ENCODE measurements around the gene KRTAP12-3. TPM values are rescaled to one million over a fixed set of nuclear protein-coding genes. Genes with fewer than 3 reads are reported as not detected.
A peak's percentile ranks its signal among the peaks of the same experiment; 100 is the strongest.
"Not testable (repeated sequence)": the region's sequence is repeated elsewhere in the genome, so short reads cannot be mapped to it uniquely, and the experiment has no call there.

The KRTAP12-3 gene
- polyA plus RNA-seq = not detected

DNA sequence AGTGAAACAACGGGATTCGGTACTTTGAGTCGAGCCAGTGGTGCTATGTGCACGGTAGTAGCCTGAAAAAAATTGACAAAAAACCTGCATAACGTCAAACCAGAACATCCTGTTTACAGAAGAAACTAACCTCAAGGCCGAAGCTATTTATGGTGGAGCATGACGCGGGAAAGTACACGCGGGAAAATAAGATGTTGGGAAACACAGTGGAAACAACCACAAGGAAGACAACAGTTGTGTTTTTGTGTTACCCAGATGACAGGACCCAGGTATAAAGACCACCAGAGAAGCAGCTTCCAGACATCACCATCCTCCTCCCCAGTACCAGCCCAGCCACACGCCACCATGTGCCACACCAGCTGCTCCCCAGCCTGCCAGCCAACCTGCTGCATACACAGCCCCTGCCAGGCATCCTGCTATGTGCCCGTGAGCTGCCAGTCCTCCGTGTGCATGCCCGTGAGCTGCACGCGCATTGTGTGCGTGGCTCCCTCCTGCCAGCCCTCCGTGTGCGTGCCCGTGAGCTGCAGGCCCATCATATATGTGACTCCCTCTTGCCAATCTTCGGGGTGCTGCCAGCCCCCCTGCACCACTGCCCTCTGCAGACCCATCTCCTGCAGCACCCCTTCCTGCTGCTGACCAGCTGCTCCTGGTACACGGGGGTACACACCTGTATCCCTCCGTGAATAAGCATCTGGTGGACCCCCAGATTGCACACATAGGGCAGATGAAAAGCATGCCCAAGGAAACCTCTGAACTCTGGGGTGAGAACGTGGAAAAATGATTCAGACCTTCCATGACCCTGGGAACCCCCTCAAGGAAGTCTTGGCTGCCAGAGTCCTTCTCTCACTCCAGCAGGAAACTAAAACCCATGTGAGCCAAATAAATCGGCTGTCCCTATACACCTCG is at the start of gene KRTAP12-3:
TSS of gene KRTAP12-3 (plus strand) at position 298 of the 906 bp plus-strand sequence. CDS start at position 346, 48 bp downstream.
- peak within 1 kb of the TSS in 1 of 2 donors; percentile 42 for H3K27ac ChIP-seq (ENCODE audit: low read depth in 2 of 2, low read length in 1 of 2)
- no peak within 1 kb of the TSS for H3K4me3 ChIP-seq (ENCODE audit: low read depth in 1 of 2, low read length in 2 of 2)
- 72 to 74% methylated on average over 26 of the region's 26 CpGs for WGBS, 2 donors
- H3K4me1 ChIP-seq (ENCODE audit: control insufficient read depth in 2 of 2, insufficient read depth in 2 of 2, low read length in 1 of 2) = peaks cover 0 to 6% of the 10 kb centered on the region in 2 donors
- no peaks in the 10 kb centered on the region for H3K27me3 ChIP-seq (ENCODE audit: control insufficient read depth in 1 of 2, insufficient read depth in 2 of 2, low read length in 2 of 2)
- no peaks in the 10 kb centered on the region for H3K36me3 ChIP-seq (ENCODE audit: control insufficient read depth in 2 of 2, insufficient read depth in 2 of 2, low read length in 1 of 2)
- no peaks in the 10 kb centered on the region for H3K9me3 ChIP-seq (ENCODE audit: control insufficient read depth in 2 of 2, insufficient read depth in 1 of 2, low read depth in 1 of 2, low read length in 1 of 2)

DNA sequence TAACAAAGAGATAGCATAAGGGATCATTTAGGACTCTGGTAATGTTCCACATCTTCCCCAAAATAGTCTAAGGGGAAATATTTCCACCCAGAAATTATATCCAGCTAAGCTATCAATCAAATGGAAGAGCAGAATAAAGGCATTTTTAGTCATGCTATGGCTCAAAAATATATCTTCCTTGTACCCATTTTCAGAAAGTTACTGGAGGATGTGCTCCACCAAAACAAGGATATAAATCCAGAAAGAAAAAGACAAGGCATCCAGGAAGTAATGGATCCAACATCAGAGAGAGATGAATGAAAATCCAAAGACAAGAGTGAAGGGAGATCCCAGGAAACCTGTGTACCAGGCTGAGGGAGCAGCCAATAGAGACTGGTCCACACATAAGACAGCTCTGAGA is 48.5 kb upstream of the KRTAP12-3 start:
- no peak overlapping the region for H3K4me3 ChIP-seq (ENCODE audit: low read depth in 1 of 2, low read length in 2 of 2)
- no peak overlapping the region for H3K27ac ChIP-seq (ENCODE audit: low read depth in 2 of 2, low read length in 1 of 2)
- H3K27me3 ChIP-seq (ENCODE audit: control insufficient read depth in 1 of 2, insufficient read depth in 2 of 2, low read length in 2 of 2) = no peaks in the 10 kb centered on the region
- H3K36me3 ChIP-seq (ENCODE audit: control insufficient read depth in 2 of 2, insufficient read depth in 2 of 2, low read length in 1 of 2) = no peaks in the 10 kb centered on the region
- no peaks in the 10 kb centered on the region for H3K4me1 ChIP-seq (ENCODE audit: control insufficient read depth in 2 of 2, insufficient read depth in 2 of 2, low read length in 1 of 2)
- H3K9me3 ChIP-seq (ENCODE audit: control insufficient read depth in 2 of 2, insufficient read depth in 1 of 2, low read depth in 1 of 2, low read length in 1 of 2) = peaks cover 2 to 9% of the 10 kb centered on the region in 2 donors

- not testable (repeated sequence) for H3K9me3 ChIP-seq (ENCODE audit: control insufficient read depth in 2 of 2, insufficient read depth in 1 of 2, low read depth in 1 of 2, low read length in 1 of 2); H3K27me3 ChIP-seq (ENCODE audit: control insufficient read depth in 1 of 2, insufficient read depth in 2 of 2, low read length in 2 of 2); H3K27ac ChIP-seq (ENCODE audit: low read depth in 2 of 2, low read length in 1 of 2); H3K36me3 ChIP-seq (ENCODE audit: control insufficient read depth in 2 of 2, insufficient read depth in 2 of 2, low read length in 1 of 2); H3K4me1 ChIP-seq (ENCODE audit: control insufficient read depth in 2 of 2, insufficient read depth in 2 of 2, low read length in 1 of 2); H3K4me3 ChIP-seq (ENCODE audit: low read depth in 1 of 2, low read length in 2 of 2)
- WGBS, 2 donors = 86 to 95% methylated on average over 7 of the region's 7 CpGs
These were observed 47.4 kb upstream of the KRTAP12-3 start for GRCh38 chr21:44610157-44610843.

DNA sequence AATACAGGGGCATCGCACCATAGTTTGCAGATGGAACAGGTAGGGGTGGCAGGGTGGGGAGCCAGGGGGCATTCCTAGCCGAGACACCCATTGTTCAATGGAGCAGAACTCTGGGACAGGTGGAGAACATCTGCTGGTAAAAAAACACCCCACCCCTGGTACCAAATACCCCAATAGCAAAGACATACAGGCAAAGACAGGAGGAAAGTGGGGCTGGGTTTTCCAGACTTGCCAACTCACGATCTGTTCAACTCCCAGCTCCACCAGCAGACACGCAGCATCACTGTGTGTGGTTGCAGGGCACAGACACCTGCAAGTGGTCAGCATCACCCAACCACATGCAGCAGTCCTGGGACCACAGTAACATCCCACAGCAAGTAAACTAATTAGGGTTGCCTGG is 46.2 kb upstream of the KRTAP12-3 start:
- no peak overlapping the region for H3K27ac ChIP-seq (ENCODE audit: low read depth in 2 of 2, low read length in 1 of 2)
- peaks cover 2 to 9% of the 10 kb centered on the region in 2 donors for H3K9me3 ChIP-seq (ENCODE audit: control insufficient read depth in 2 of 2, insufficient read depth in 1 of 2, low read depth in 1 of 2, low read length in 1 of 2)
- WGBS, 2 donors = 77 to 80% methylated on average over 4 of the region's 4 CpGs
- no peak overlapping the region for H3K4me3 ChIP-seq (ENCODE audit: low read depth in 1 of 2, low read length in 2 of 2)
- no peaks in the 10 kb centered on the region for H3K27me3 ChIP-seq (ENCODE audit: control insufficient read depth in 1 of 2, insufficient read depth in 2 of 2, low read length in 2 of 2)
- no peaks in the 10 kb centered on the region for H3K4me1 ChIP-seq (ENCODE audit: control insufficient read depth in 2 of 2, insufficient read depth in 2 of 2, low read length in 1 of 2)
- H3K36me3 ChIP-seq (ENCODE audit: control insufficient read depth in 2 of 2, insufficient read depth in 2 of 2, low read length in 1 of 2) = no peaks in the 10 kb centered on the region

DNA sequence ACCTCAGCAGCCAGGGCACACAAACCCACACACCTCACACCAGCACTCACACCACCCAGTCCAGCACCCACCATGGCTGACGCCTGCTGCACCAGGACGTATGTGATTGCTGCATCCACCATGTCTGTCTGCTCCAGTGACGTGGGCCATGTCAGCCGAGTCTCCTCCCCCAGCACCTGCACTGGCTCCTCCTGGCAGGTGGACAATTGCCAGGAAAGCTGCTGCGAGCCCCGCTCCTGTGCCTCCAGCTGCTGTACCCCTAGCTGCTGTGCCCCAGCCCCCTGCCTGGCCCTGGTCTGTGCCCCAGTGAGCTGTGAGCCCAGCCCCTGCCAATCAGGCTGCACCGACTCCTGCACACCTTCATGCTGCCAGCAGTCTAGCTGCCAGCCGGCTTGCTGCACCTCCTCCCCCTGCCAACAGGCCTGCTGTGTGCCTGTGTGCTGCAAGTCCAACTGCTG is 45.7 kb upstream of the KRTAP12-3 start, which contains the start of gene KRTAP10-8:
TSS of gene KRTAP10-8 (plus strand) at position 51 of the 458 bp plus-strand sequence. CDS start at position 73, 22 bp downstream.
- WGBS, 2 donors = 82 to 88% methylated on average over 8 of the region's 8 CpGs
- Histone ChIP-seq H3K4me3 (ENCODE audit: low read depth in 1 of 2, low read length in 2 of 2) (no peak within 1 kb of the TSS), H3K4me1 (ENCODE audit: control insufficient read depth in 2 of 2, insufficient read depth in 2 of 2, low read length in 1 of 2) (no peaks in the 10 kb centered on the region), H3K27ac (ENCODE audit: low read depth in 2 of 2, low read length in 1 of 2) (no peak within 1 kb of the TSS), H3K36me3 (ENCODE audit: control insufficient read depth in 2 of 2, insufficient read depth in 2 of 2, low read length in 1 of 2) (no peaks in the 10 kb centered on the region), H3K9me3 (ENCODE audit: control insufficient read depth in 2 of 2, insufficient read depth in 1 of 2, low read depth in 1 of 2, low read length in 1 of 2) (peaks cover 2 to 9% of the 10 kb centered on the region in 2 donors), H3K27me3 (ENCODE audit: control insufficient read depth in 1 of 2, insufficient read depth in 2 of 2, low read length in 2 of 2) (no peaks in the 10 kb centered on the region)

GRCh38 chr21:44612669-44613229 is 45.0 kb upstream of the KRTAP12-3 start:
- no peak overlapping the region for H3K27ac ChIP-seq (ENCODE audit: low read depth in 2 of 2, low read length in 1 of 2)
- WGBS, 2 donors = 84 to 86% methylated on average over 11 to 13 of the region's 13 CpGs
- H3K36me3 ChIP-seq (ENCODE audit: control insufficient read depth in 2 of 2, insufficient read depth in 2 of 2, low read length in 1 of 2) = no peaks in the 10 kb centered on the region
- no peak overlapping the region for H3K4me3 ChIP-seq (ENCODE audit: low read depth in 1 of 2, low read length in 2 of 2)
- no peaks in the 10 kb centered on the region for H3K4me1 ChIP-seq (ENCODE audit: control insufficient read depth in 2 of 2, insufficient read depth in 2 of 2, low read length in 1 of 2)
- no peaks in the 10 kb centered on the region for H3K27me3 ChIP-seq (ENCODE audit: control insufficient read depth in 1 of 2, insufficient read depth in 2 of 2, low read length in 2 of 2)
- H3K9me3 ChIP-seq (ENCODE audit: control insufficient read depth in 2 of 2, insufficient read depth in 1 of 2, low read depth in 1 of 2, low read length in 1 of 2) = peaks cover 2 to 9% of the 10 kb centered on the region in 2 donors

DNA sequence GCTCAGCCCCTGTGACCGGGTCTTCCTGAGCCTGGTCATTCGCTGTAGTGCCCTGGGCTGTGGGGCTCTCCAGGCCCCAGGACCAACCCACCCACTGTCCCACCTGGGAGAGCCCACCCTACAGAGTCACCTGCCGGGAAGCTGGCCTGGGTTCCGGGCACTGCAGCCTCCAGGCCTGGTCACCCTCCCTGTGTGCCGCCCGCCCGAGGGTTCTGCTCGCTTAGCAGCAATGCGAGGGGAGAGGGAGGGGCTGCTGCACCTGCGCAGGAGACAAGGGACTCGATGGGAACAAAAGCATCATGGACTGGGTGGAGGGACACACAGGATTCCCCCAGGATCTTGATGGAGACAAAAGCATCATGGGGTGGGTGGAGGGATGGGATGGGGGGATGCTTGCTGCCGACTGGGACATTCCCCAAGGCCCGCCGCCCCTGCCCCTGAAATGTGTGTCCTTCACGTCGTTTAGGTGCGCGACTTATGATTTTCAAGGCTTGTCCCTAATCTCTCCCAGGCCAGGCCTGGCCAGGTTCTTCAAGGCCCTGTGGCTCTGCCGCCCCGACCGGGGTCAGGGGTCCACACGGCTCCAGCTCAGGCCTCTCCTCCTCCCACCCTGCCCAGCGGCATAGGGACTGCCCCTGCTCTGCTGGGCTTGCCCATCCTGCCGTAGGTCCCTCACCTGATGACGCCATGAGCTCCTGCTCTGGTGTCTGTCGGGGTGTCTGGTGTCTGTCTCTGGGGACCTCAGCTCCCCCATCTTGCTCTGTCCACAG is 44.2 kb upstream of the KRTAP12-3 start:
- Histone ChIP-seq H3K4me1 (ENCODE audit: control insufficient read depth in 2 of 2, insufficient read depth in 2 of 2, low read length in 1 of 2) (no peaks in the 10 kb centered on the region), H3K4me3 (ENCODE audit: low read depth in 1 of 2, low read length in 2 of 2) (no peak overlapping the region), H3K9me3 (ENCODE audit: control insufficient read depth in 2 of 2, insufficient read depth in 1 of 2, low read depth in 1 of 2, low read length in 1 of 2) (peaks cover 2 to 9% of the 10 kb centered on the region in 2 donors), H3K27ac (ENCODE audit: low read depth in 2 of 2, low read length in 1 of 2) (no peak overlapping the region), H3K36me3 (ENCODE audit: control insufficient read depth in 2 of 2, insufficient read depth in 2 of 2, low read length in 1 of 2) (no peaks in the 10 kb centered on the region), H3K27me3 (ENCODE audit: control insufficient read depth in 1 of 2, insufficient read depth in 2 of 2, low read length in 2 of 2) (no peaks in the 10 kb centered on the region)
- 85 to 90% methylated on average over 23 to 26 of the region's 26 CpGs for WGBS, 2 donors

GRCh38 chr21:44614161-44614631 is 43.5 kb upstream of the KRTAP12-3 start:
- no peak overlapping the region for H3K4me3 ChIP-seq (ENCODE audit: low read depth in 1 of 2, low read length in 2 of 2)
- no peaks in the 10 kb centered on the region for H3K36me3 ChIP-seq (ENCODE audit: control insufficient read depth in 2 of 2, insufficient read depth in 2 of 2, low read length in 1 of 2)
- no peaks in the 10 kb centered on the region for H3K4me1 ChIP-seq (ENCODE audit: control insufficient read depth in 2 of 2, insufficient read depth in 2 of 2, low read length in 1 of 2)
- no peak overlapping the region for H3K27ac ChIP-seq (ENCODE audit: low read depth in 2 of 2, low read length in 1 of 2)
- peaks cover 2 to 9% of the 10 kb centered on the region in 2 donors for H3K9me3 ChIP-seq (ENCODE audit: control insufficient read depth in 2 of 2, insufficient read depth in 1 of 2, low read depth in 1 of 2, low read length in 1 of 2)
- WGBS, 2 donors = 81 to 83% methylated on average over 20 of the region's 20 CpGs
- no peaks in the 10 kb centered on the region for H3K27me3 ChIP-seq (ENCODE audit: control insufficient read depth in 1 of 2, insufficient read depth in 2 of 2, low read length in 2 of 2)

GRCh38 chr21:44614961-44615391 is 42.8 kb upstream of the KRTAP12-3 start:
- 81 to 83% methylated on average over 28 of the region's 28 CpGs for WGBS, 2 donors
- peaks cover 2 to 9% of the 10 kb centered on the region in 2 donors for H3K9me3 ChIP-seq (ENCODE audit: control insufficient read depth in 2 of 2, insufficient read depth in 1 of 2, low read depth in 1 of 2, low read length in 1 of 2)
- no peaks in the 10 kb centered on the region for H3K27me3 ChIP-seq (ENCODE audit: control insufficient read depth in 1 of 2, insufficient read depth in 2 of 2, low read length in 2 of 2)
- H3K4me1 ChIP-seq (ENCODE audit: control insufficient read depth in 2 of 2, insufficient read depth in 2 of 2, low read length in 1 of 2) = no peaks in the 10 kb centered on the region
- H3K36me3 ChIP-seq (ENCODE audit: control insufficient read depth in 2 of 2, insufficient read depth in 2 of 2, low read length in 1 of 2) = no peaks in the 10 kb centered on the region
- no peak overlapping the region for H3K27ac ChIP-seq (ENCODE audit: low read depth in 2 of 2, low read length in 1 of 2)
- no peak overlapping the region for H3K4me3 ChIP-seq (ENCODE audit: low read depth in 1 of 2, low read length in 2 of 2)

All from esophagus (tissue), 2 donors.